HG03095 (cell line): Measurements from ENCODE around the gene RAB3IL1.

ENCODE experiments used
- ATAC-seq: cut with Tn5 transposase; IDR thresholded peaks from one replicate; pipeline ENCODE4 v1.9.1; 2021; ENCODE audit warnings: moderate library complexity; ENCODE audit not compliant: unreplicated experiment

RAB3IL1 gene

DNA sequence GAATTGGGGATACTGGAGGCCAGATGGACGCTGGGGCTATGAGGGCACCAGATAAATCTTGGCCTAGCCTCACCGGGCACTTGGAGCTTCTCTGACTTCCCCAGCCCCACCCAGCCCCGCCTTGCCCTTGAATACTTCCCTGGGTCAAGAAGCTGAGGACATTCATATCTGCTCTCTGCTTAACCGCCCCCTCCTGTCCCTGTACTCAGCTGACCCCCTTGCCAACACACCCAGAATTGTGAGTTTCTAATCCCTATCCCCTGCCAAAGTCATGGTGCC, 48.0 kb downstream of the RAB3IL1 start:
- no peak for ATAC-seq

- no peak for ATAC-seq
These were observed 48.6 kb downstream of the RAB3IL1 start for GRCh38 chr11:61868571-61869428.

- ATAC-seq = no peak
These were observed 50.4 kb downstream of the RAB3IL1 start for GRCh38 chr11:61866958-61867343.

GRCh38 chr11:61866231-61866957, 51.0 kb downstream of the RAB3IL1 start:
- ATAC-seq = no peak

- ATAC-seq = no peak
These were observed 52.3 kb downstream of the RAB3IL1 start for GRCh38 chr11:61864814-61865775.

- no peak for ATAC-seq
These were observed 53.8 kb downstream of the RAB3IL1 start for GRCh38 chr11:61863548-61864081.

DNA sequence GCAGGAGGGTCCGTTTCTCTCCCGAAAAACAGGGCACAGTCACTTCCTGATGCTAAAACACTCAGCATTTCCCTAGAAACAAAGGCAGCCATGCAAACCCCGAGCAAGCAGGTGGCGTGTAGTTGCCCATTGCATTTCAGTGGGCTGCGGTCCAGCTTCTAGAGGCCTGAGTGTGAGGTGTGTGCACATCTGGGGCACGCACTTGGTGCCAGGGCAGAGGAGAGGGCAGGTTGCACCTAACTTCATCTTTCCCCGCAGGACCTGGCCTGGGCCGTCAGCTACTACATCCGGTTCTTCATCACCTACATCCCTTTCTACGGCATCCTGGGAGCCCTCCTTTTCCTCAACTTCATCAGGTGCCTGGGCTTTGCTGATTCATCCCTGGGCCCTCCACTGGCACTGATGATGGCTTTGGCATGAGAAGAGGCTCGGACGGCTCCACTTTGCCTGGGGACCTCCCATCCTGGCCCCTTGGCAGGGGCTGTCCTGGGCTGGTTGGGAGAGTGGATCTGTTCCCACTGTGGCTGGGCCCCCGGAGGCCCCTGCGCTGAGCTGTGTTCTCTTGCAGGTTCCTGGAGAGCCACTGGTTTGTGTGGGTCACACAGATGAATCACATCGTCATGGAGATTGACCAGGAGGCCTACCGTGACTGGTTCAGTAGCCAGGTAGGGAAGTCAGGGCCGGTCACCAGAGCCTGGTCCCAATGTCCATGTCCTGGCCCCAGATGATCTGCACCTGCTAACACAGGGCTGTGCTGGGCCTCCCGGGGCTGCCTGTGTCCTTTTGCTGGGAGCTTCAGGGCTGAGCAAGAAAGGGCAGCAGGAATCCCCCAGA, 54.4 kb downstream of the RAB3IL1 start:
- no peak for ATAC-seq

GRCh38 chr11:61861634-61862033, 55.7 kb downstream of the RAB3IL1 start:
- ATAC-seq = no peak

GRCh38 chr11:61860054-61860903, 57.1 kb downstream of the RAB3IL1 start:
- no peak for ATAC-seq

DNA sequence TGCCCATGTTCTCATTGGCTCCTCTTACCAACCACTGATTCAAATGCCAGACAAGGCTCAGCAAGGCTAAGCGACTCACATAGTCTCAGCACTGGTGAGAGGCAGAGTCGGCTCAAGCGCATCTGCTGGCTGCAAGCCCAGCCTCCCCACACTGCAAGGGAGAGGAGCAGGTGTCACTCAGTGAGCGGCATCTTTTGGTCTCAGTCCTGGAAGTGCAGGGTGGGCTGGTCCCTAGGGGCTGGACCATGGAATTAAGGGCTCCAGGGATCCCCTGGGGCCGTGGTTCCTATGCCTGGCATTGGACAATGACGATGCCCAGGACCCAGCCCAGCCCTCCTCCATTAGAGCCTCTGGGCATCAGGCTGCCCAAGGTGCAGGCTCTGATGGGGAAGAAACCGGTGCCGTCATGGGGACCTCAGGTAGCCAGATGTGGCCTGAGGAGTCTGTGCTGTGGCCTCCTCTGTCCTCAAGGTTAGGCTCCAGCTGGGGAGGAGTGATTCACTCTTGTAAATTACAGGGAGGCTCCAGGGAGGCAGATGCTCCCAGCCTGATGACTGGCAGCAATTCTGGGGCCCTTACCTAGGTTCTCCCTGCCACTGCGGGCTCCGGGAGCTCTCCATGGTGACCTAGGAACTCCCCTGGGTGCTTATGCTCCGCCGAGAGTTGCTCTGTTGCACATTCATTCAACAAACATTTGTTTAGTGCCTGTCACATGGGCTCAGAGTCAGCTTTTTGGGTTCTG, 61.3 kb downstream of the RAB3IL1 start:
- no peak for ATAC-seq

DNA sequence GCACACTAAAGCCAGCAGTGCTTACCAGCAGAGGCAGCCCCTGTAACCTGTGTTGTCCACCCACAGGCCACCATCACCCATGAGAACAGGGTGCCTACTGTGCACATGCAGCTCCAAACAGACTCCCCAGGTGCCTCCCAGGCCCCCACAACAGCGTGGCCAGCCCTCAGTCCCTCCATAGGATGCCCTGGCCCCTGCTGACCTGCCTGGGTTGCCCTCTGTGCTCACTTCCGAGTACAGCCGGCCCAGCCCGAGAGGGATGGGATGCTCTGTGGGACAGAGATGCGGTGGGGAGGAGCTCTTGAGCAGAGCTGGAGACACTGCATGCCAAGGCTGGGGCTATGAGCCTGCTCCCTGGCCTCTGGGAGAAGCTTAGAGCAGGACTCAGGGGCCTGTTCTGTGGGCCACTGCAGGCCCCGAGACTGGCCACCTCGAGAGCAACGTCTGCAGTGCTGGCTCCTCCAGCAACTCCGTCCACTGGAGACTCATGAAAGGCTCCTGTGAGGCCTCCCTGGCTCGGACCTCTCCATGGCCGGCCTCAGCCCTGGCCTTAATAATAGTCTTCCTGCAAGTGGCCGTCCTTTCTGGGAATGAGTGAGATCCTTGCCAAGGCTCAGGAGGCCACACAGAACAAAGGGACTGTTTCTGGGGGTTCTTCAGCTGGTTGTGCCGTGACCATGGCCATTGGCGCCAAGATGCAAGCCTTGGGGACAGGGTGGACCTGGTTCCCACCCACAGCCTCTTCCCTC, 62.2 kb downstream of the RAB3IL1 start:
- no peak for ATAC-seq

GRCh38 chr11:61854206-61854895, 63.0 kb downstream of the RAB3IL1 start:
- ATAC-seq = no peak

GRCh38 chr11:61853698-61854169, 63.6 kb downstream of the RAB3IL1 start:
- no peak for ATAC-seq

DNA sequence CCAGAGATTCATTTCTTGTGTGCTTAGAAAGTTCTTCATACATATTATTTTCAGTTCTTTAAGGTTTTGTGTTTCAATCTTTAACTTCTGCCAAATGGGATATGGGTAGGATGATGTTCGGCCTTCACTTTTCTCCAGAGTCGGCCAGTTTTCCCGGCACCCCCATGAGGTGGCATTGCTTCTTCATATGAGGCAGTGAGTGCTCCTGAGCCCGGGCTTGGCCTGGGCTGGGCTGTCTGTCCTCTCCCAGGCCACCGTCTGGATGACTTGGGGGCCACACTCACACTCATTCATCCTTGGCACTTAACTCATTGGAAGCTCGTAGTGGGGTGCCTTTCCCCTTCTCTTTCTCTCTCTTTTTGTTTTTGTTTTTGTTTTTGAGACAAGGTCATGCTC, 65.5 kb downstream of the RAB3IL1 start:
- ATAC-seq = no peak

- ATAC-seq = no peak
These were observed 66.1 kb downstream of the RAB3IL1 start for GRCh38 chr11:61851113-61851899.

GRCh38 chr11:61850687-61851086, 66.7 kb downstream of the RAB3IL1 start:
- no peak for ATAC-seq
